Glomerular visceral epithelial cell (primary cell): ENCODE measurements around the gene RPUSD3.

Source experiments
- DNase-seq: peaks from one replicate; pipeline ENCODE4 v3.0.0-alpha.2; 2016; ENCODE audit errors: extremely low spot score

The RPUSD3 gene

GRCh38 chr3:9806688-9807589 lies 36.9 kb downstream of the RPUSD3 start:
- no peak for DNase-seq

GRCh38 chr3:9806137-9806536 lies 37.7 kb downstream of the RPUSD3 start:
- DNase-seq = no peak

- no peak for DNase-seq
These were observed 38.8 kb downstream of the RPUSD3 start for GRCh38 chr3:9804996-9805395.

- DNase-seq = no peak
These were observed 40.3 kb downstream of the RPUSD3 start for GRCh38 chr3:9803494-9803893.

- no peak for DNase-seq
These were observed 43.3 kb downstream of the RPUSD3 start for GRCh38 chr3:9800529-9800928.

- no peak for DNase-seq
These were observed 46.4 kb downstream of the RPUSD3 start for GRCh38 chr3:9797196-9797945.

GRCh38 chr3:9795207-9795606 lies 48.6 kb downstream of the RPUSD3 start:
- no peak for DNase-seq

- DNase-seq = no peak
These were observed 49.4 kb downstream of the RPUSD3 start for GRCh38 chr3:9794400-9794799.

GRCh38 chr3:9793161-9793781 lies 50.5 kb downstream of the RPUSD3 start:
- peak; percentile 39 for DNase-seq

- DNase-seq = peak; percentile 93
These were observed 51.2 kb downstream of the RPUSD3 start, which contains the start of the genes ARPC4 and TADA3 for GRCh38 chr3:9792405-9793160. Gene ARPC4 (plus strand): TSS chr3:9793082. CDS start chr3:9793122, 40 bp downstream. Gene TADA3 (minus strand): TSS chr3:9792473. CDS start chr3:9791466, 1,007 bp downstream.

- no peak for DNase-seq
These were observed 51.9 kb downstream of the RPUSD3 start for GRCh38 chr3:9791790-9792404.

- no peak for DNase-seq
These were observed 52.7 kb downstream of the RPUSD3 start for GRCh38 chr3:9791127-9791526.
